ENCODE measurements around the gene GH2.
"Not testable (repeated sequence)": the region's sequence is repeated elsewhere in the genome, so short reads cannot be mapped to it uniquely, and the experiment has no call there.

GRCh38 chr17:63896524-63897354, 15.0 kb upstream of the GH2 start, which contains the start of gene CSH1:
- TF ChIP-seq CTCF (IDR thresholded peaks at IDR 0.05; ENCODE audit: low read length); EZH2 (IDR thresholded peaks at IDR 0.05; ENCODE audit: borderline replicate concordance, low read length): not testable (repeated sequence)

Measured in OCI-LY1 (cell line).